Erythroblast (primary cell): Measurements from ENCODE around the gene CCDC71L.

Experiments
- GATA1 ChIP-seq: IDR thresholded peaks from 2 replicates; pipeline ENCODE4 v1.6.1; 2011; ENCODE audit warnings: low read depth, mild to moderate bottlenecking, control low read depth, low read length, moderate library complexity
- POLR2A ChIP-seq: IDR thresholded peaks from 2 replicates; pipeline ENCODE4 v1.6.1; 2011; ENCODE audit warnings: mild to moderate bottlenecking, low read length

GRCh38 chr7:106618480-106618879, 42.5 kb downstream of the CCDC71L start:
- TF ChIP-seq POLR2A (no peak), GATA1 (no peak)
